SK-N-MC (cell line): ENCODE data around the gene RPGRIP1L.

Experiments
- EZH2 ChIP-seq: fragments of 200-600 bp; sonication (generic); IDR thresholded peaks from one replicate; pipeline ENCODE4 v1.6.1; 2017; ENCODE audit warnings: antibody characterized with exemption
- POLR2AphosphoS5 ChIP-seq: IDR thresholded peaks from 2 replicates; pipeline ENCODE4 v1.6.1; 2012; ENCODE audit warnings: mild to moderate bottlenecking, low read depth, low read length, borderline replicate concordance

DNA sequence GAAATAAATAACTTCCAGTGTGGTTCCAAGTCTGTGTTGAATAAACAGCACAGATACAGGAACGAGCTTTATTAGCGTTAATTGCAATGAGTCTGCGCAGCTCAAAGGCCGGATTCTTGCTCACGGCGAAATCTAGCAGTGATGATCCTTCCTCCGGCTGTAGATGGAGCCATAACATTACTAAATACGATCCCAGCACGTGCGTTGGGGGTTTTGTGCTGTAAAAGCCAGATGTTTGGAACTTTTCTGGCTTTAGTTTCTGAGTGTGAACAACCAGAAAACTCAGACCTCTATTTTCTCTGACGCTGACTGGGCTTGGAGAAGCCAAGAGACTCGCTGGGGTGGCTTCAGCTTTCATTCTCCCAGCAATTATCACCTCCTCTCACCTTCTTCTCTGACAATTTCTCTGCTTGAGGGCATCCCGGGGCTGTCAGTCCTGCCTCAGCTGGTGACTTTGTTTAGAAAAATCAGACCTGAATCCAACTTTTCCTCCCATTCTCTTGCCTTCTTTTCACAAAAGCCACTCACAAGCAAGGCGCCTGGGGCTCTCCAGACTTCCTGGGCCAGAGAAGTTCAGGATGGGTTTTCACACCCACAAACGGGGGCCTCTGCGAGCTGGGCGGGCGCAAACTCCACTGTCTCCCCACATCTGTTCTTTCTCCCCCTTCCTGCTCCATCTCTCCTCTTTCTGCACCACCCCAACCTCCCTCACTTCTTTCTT, 153.5 kb downstream of the RPGRIP1L start:
- no peak for TF ChIP-seq POLR2AphosphoS5
- TF ChIP-seq EZH2: no peak
